RPMI7951 (cell line): Measurements from ENCODE around the gene RBBP8NL. TPM values are rescaled to one million over a fixed set of nuclear protein-coding genes. Genes with fewer than 3 reads are reported as not detected.

Source experiments
- DNase-seq: peaks from one replicate; pipeline ENCODE4 v3.0.0-alpha.2; 2012; ENCODE audit warnings: low read depth
- total RNA-seq: library from RNA; depleted of rRNA; stranded (reverse); fragments of >200 nt; shearing (Covaris generic); gene quantifications from 2 replicates; pipeline ENCODE4 v1.2.3, GENCODE V29; 2014

The RBBP8NL gene
- total RNA-seq, 1 experiment from 2014 or later = not detected

DNA sequence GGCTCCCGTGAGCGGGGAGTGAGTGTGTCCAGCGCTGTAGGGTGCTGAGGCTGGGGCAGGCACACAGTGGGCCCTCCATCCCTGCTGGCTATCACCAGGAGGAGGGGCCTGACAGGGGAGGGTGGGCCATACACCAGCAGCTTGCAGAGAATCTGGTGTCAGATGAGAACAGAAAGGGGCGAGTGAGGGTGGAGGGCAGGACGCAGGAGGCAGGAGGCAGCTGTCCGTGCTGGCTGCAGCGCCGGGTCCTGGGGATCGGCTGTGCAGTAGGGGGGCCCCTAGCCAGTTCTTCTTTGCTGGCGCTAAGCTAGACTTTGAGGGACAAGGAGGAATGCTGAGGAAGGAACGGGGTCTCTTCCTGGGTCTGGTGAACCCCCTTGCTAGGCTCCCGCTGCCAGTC is 18.7 kb downstream of the RBBP8NL start:
- DNase-seq = no peak

- no peak for DNase-seq
These were observed 19.3 kb downstream of the RBBP8NL start for GRCh38 chr20:62408055-62408454.

GRCh38 chr20:62407221-62407992 is 19.9 kb downstream of the RBBP8NL start, which contains the start of gene CABLES2:
CABLES2 (minus strand) TSS chr20:62407285; CDS start chr20:62407276, 9 bp downstream.
- DNase-seq = peak; percentile 96

GRCh38 chr20:62406635-62407176 is 20.6 kb downstream of the RBBP8NL start:
- DNase-seq = no peak

GRCh38 chr20:62405981-62406513 is 21.3 kb downstream of the RBBP8NL start:
- DNase-seq = no peak

DNA sequence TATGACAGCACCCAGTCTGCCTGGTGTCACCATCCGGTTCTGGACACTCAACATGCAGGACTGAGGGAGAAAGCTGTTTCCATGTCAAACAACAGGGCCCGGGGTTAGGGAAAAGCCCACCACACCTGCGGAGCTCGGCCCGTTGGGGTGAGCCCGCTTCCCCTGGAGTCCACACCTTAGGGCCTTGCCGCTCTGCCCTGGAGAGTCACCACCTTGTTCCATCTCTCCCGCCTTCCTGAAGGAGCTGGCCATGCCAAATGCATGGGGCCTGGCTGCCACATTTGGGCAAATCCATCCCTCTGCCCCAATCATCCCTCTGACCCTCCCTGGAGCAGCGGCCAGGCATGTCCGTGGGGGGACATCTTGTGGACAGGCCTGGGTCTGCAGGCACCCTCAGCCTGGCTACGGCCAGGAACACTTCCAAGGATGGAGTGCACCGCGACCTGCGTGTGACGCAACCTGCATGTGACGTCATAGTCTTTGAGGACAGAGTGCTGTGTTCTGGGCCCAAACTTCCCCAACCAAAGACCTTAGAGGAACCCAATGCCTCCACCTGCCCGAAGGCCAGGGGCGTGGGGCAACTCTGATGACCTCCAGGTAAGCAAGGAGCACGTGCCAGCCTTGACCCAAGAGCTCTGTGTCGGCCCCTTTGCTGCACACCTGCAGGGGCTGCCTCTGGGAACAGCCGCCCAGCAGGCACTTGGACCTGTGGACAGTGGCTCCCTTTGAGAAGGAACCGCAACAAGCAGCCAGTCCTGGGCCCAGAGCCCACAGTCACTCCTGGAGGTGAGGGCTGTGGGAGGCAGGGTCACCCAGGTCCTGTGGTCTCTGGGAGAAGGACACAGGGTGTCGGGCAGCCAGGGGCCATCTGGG is 22.0 kb downstream of the RBBP8NL start:
- DNase-seq = peak; percentile 66

DNA sequence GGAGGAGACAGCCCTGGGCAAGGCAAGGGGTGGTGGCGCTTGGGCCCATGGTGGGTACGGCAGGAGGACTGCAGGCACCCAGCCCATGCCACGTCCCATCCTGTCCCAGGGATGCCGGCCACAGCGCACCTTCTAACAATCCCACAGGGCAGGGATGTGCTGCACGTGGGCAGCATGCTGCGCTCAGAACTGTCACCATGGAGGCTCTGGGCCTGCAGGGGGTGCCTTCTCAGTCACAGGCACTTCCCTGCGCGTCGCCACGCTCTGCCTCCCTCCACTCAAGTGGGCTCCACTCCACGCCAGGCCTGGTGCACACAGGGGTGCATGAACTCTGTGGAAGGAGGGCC is 22.6 kb downstream of the RBBP8NL start:
- DNase-seq = no peak

DNA sequence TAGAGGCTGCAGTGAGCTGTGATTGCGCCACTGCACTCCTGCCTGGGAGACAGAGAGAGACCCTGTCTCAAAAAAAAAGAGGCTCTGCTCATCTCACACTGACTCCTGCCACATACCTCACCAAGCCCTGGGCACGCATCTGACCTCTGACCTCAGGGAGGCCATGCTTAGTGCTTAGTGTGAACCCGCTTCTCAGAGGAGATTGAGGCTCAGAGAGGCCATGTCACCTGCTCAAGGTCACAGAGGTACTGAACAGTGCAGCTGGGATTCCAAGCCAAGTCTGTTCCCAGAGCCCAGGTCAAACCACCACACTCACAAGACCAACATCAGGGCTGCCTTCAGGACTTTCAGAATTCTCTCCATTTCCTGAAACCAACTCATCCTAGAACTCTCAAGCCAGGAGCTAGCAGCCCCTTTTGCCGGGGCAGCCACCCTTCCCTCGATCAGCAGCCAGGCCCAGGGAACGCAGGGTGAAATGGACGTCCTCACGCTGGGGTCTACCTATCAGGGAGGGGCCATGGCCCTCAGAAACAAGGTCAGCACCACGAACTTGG is 23.1 kb downstream of the RBBP8NL start:
- no peak for DNase-seq

- no peak for DNase-seq
These were observed 24.0 kb downstream of the RBBP8NL start for GRCh38 chr20:62403331-62403730.

DNA sequence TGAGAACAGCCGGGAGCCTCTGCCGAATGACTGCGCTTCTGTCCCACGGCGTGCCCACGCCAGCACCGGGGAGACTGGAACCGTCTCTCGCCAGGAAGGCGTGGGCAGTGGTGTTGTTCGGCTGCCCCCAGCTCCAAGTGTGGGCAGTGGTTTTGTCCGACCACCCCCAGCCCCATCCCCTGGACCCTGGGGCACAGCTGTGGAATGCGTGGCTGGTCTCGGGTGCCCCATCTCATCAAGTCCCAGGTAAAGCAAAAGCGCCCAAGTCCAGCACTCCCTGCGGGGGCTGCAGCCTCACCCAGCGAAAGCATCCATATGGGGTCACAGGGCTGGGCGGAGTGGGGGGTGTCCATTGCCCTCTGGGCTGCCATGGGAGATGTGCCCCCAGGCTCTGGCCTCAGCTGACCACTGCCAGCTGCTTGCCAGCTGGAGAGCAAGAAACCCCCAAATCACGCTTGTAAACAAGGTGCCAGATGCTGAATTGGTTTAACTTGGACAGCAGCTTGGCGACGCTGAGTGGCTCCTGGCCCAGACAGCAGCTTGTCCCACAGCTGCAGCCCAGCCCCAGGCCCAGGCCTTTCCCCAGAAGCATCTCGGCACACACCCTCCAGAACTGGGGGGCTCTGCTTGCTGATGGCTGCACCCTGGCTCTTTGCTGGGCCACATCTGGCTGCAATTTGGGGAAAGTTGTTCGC is 24.7 kb downstream of the RBBP8NL start:
- DNase-seq = no peak

DNA sequence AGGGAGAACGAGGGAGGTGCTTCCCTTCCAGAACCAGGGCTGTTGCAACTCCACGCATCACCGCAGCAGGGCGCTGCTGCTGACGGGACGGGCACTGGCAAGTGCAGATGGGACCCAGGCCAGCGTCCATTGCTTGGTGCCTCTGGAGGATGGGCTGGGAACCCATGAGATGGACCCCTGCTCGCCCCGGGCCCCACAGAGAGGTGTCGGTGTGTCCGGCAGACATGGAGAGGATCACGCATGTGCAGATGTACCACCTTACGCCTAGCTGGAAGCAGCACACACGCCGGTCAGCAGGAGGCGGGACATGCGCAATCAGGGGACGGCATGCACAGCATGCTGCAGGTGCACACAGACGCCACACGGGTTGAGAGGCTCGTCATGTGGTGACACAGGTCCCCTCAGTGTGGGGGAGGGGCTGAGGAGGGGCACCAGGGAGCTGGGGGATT is 26.0 kb downstream of the RBBP8NL start:
- DNase-seq = no peak

GRCh38 chr20:62400541-62400940 is 26.8 kb downstream of the RBBP8NL start:
- no peak for DNase-seq

DNA sequence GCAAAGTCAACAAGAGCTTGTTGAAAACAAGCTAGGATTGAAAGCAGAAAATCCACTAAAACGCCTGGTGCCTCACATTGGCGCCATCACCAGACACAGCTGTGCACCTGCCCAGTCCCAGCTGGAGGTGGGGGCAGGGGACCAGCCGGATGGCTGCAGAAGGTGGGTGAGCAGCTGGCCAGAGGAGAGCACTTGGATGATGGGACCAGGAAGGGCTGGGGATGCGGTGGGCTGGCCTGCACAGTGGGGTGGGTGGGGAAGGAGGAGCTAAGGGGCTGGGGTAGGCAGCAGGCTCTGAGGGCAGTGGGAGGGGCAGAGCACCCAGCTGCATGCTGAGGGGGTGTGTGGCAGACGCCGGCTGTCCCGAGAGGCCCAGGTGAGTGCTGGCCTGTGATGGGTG is 27.3 kb downstream of the RBBP8NL start:
- DNase-seq = no peak

- DNase-seq = no peak
These were observed 29.1 kb downstream of the RBBP8NL start for GRCh38 chr20:62398120-62398821.

- no peak for DNase-seq
These were observed 30.7 kb downstream of the RBBP8NL start for GRCh38 chr20:62396367-62397239.

- no peak for DNase-seq
These were observed 31.8 kb downstream of the RBBP8NL start for GRCh38 chr20:62395311-62396242.

DNA sequence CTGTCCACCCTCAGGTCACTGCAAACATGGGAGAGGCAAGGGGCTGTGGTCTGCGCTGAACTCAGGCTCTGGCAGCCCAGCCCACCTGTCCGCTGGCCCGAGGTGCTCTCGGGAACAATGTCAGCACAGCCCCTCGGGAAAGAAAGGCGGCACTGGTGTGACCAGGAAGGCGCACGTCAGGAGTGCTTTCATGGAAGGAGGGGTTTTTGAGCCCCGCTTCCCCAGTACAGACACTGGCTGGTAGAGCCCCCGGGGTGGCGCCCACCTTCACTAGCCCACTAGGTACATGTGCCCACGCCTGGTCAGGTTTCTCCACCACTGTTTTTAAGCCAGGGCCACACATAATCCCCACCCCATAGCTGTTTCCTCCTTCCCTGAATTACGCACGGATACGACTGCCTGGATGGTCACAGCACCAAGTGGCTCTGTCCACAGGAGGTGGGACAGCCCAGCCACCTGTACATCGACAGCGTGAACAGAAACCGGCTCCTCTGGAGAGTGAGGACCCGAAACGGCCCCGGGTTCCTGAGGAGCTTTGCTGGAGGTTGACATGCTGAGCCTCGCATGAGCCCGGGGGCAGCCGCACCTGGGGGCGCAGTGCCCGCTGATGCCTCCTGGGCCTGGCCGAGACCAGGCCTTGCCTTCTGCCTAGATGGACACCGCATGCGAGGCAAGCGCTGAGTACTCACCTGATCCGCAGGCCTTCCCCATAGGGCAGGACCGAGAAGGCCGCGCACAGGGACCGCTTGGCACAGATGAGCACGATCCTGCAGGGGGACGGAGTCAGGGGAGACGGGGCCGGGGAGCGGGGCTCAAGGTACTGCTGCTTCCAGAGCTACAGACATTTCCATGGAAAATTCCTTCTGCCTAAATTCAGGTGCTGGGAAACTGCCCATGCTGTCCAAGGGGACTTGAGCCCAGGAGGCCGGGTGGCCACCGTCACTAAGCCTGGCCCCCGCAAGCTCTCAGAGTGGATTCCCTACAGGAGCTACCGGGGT is 32.8 kb downstream of the RBBP8NL start:
- no peak for DNase-seq
